Karpas-422 (cell line): ENCODE results near the gene CCDC110. TPM values are rescaled to one million over a fixed set of nuclear protein-coding genes. Genes with fewer than 3 reads are reported as not detected.

Experiments
- DNase-seq: peaks from one replicate; pipeline ENCODE4 v3.0.0-alpha.2; 2015
- H2AFZ ChIP-seq: fragments of 200-600 bp; sonication (generic); 2 replicates; pipeline ENCODE4 v1.6.1; 2014; ENCODE audit warnings: antibody characterized with exemption, low read length, mixed read lengths
- H3K27ac ChIP-seq: fragments of 200-600 bp; sonication (generic); 2 replicates; pipeline ENCODE4 v1.5.1; 2014; ENCODE audit warnings: mild to moderate bottlenecking, low read length, moderate library complexity
- H3K27me3 ChIP-seq: fragments of 200-600 bp; sonication (generic); 2 replicates; pipeline ENCODE4 v1.6.1; 2014; ENCODE audit warnings: low read length, mixed read lengths
- H3K36me3 ChIP-seq: fragments of 200-600 bp; sonication (generic); 2 replicates; pipeline ENCODE4 v1.6.1; 2014; ENCODE audit warnings: low read length, mixed read lengths; ENCODE audit not compliant: insufficient read depth
- H3K4me1 ChIP-seq: fragments of 200-600 bp; sonication (generic); 2 replicates; pipeline ENCODE4 v1.6.1; 2014; ENCODE audit warnings: mild to moderate bottlenecking, low read length, mixed read lengths
- H3K4me2 ChIP-seq: fragments of 200-600 bp; sonication (generic); 2 replicates; pipeline ENCODE4 v1.6.1; 2014; ENCODE audit warnings: low read length, low read depth, mild to moderate bottlenecking; ENCODE audit not compliant: poor library complexity, severe bottlenecking
- H3K4me3 ChIP-seq: fragments of 200-600 bp; sonication (generic); 2 replicates; pipeline ENCODE4 v1.5.1; 2014; ENCODE audit warnings: mild to moderate bottlenecking, antibody characterized with exemption, low read length, mixed read lengths
- H3K79me2 ChIP-seq: fragments of 200-600 bp; sonication (generic); 2 replicates; pipeline ENCODE4 v1.6.1; 2014; ENCODE audit warnings: mild to moderate bottlenecking, low read length, mixed read lengths
- H3K9ac ChIP-seq: fragments of 200-600 bp; sonication (generic); 2 replicates; pipeline ENCODE4 v1.6.0; 2014; ENCODE audit warnings: low read length
- H3K9me2 ChIP-seq: fragments of 200-600 bp; sonication (generic), shearing (Covaris generic); replicated peaks from 2 replicates; pipeline ENCODE4 v1.6.0; 2014; ENCODE audit warnings: mild to moderate bottlenecking, low read length, moderate library complexity; ENCODE audit not compliant: insufficient read depth
- H3K9me3 ChIP-seq: fragments of 300-700, 200-600 bp; sonication (generic); 2 replicates; pipeline ENCODE4 v1.6.1; 2014; ENCODE audit warnings: low read length, mixed read lengths
- H4K20me1 ChIP-seq: fragments of 200-600 bp; sonication (generic); 2 replicates; pipeline ENCODE4 v1.6.1; 2014; ENCODE audit warnings: mild to moderate bottlenecking, antibody characterized with exemption, low read length, low read depth; ENCODE audit not compliant: insufficient read depth
- total RNA-seq: library from RNA; depleted of rRNA; stranded (reverse); fragments of >200 nt; shearing (Covaris generic); gene quantifications from 2 replicates; pipeline ENCODE4 v1.2.3, GENCODE V29; 2014; ENCODE audit warnings: low replicate concordance

The CCDC110 gene
- total RNA-seq, 1 experiment from 2014 or later, result 2.2 TPM

GRCh38 chr4:185456131-185456530, 15.4 kb downstream of the CCDC110 start:
- Histone ChIP-seq H2AFZ (no peak overlapping the region), H3K27me3 (no peaks in the 10 kb centered on the region), H3K9me2 (no peaks in the 10 kb centered on the region), H3K79me2 (no peaks in the 10 kb centered on the region), H3K27ac (no peak overlapping the region), H3K9ac (no peak overlapping the region), H3K4me3 (no peak overlapping the region), H3K36me3 (no peaks in the 10 kb centered on the region), H3K9me3 (no peaks in the 10 kb centered on the region), H3K4me2 (no peak overlapping the region), H3K4me1 (no peaks in the 10 kb centered on the region), H4K20me1 (no peaks in the 10 kb centered on the region)
- DNase-seq, result no peak

GRCh38 chr4:185445209-185445608, 26.3 kb downstream of the CCDC110 start:
- Histone ChIP-seq H3K9ac (no peak overlapping the region), H3K9me3 (no peaks in the 10 kb centered on the region), H3K27me3 (no peaks in the 10 kb centered on the region), H3K79me2 (no peaks in the 10 kb centered on the region), H3K9me2 (no peaks in the 10 kb centered on the region), H3K4me1 (no peaks in the 10 kb centered on the region), H3K27ac (no peak overlapping the region), H3K36me3 (no peaks in the 10 kb centered on the region), H3K4me2 (no peak overlapping the region), H4K20me1 (no peaks in the 10 kb centered on the region), H2AFZ (no peak overlapping the region), H3K4me3 (no peak overlapping the region)
- no peak for DNase-seq

DNA sequence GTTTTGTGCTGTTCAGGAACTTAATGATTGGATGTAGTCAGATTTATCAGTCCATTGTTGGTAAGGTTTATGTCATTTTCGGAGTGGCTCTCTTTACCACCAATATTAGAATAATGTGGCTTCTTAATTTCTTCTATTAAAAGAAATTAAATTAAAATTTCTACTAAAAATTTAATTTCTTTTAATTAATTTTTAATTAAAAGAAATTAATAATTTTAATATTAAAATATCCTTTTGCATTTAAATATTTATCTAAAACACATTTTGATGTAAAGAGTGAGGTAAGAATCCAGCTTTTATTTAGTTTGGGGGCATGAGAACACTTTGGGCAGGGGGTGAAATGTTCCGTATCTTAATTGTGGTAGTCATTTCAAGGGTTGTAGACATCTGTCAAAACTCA, 30.1 kb downstream of the CCDC110 start:
- no peaks in the 10 kb centered on the region for H3K79me2 ChIP-seq
- no peak for DNase-seq
- no peak overlapping the region for H2AFZ ChIP-seq
- no peaks in the 10 kb centered on the region for H3K9me2 ChIP-seq
- H3K9me3 ChIP-seq, result no peaks in the 10 kb centered on the region
- no peak overlapping the region for H3K4me3 ChIP-seq
- no peak overlapping the region for H3K27ac ChIP-seq
- H3K9ac ChIP-seq, result no peak overlapping the region
- H3K4me1 ChIP-seq, result no peaks in the 10 kb centered on the region
- H3K4me2 ChIP-seq, result no peak overlapping the region
- H3K27me3 ChIP-seq, result no peaks in the 10 kb centered on the region
- H4K20me1 ChIP-seq, result no peaks in the 10 kb centered on the region
- no peaks in the 10 kb centered on the region for H3K36me3 ChIP-seq

DNA sequence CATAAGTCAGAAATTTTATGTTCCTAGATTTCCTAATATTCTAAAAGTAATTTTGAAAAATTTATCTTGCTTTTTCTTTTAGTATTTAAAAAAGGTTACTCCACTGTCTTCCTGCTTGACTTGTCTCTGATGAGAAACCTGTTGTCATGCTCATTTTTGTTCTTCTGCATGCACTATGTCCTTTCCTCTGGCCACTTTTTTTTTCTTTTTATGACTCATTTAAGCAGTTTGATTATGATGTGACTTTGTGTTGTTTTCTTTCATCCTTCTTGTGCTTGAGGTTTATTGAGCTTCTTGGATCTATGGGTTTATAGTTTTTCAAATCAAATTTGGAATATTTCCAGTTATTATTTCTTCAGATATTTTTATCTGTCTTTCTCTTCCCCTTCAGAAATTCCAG, 33.7 kb downstream of the CCDC110 start:
- no peak overlapping the region for H3K27ac ChIP-seq
- no peak overlapping the region for H3K9ac ChIP-seq
- no peaks in the 10 kb centered on the region for H3K4me1 ChIP-seq
- H2AFZ ChIP-seq, result no peak overlapping the region
- H3K4me3 ChIP-seq, result no peak overlapping the region
- H3K27me3 ChIP-seq, result no peaks in the 10 kb centered on the region
- no peaks in the 10 kb centered on the region for H4K20me1 ChIP-seq
- H3K79me2 ChIP-seq, result no peaks in the 10 kb centered on the region
- H3K36me3 ChIP-seq, result no peaks in the 10 kb centered on the region
- no peaks in the 10 kb centered on the region for H3K9me3 ChIP-seq
- DNase-seq, result no peak
- no peaks in the 10 kb centered on the region for H3K9me2 ChIP-seq
- no peak overlapping the region for H3K4me2 ChIP-seq

DNA sequence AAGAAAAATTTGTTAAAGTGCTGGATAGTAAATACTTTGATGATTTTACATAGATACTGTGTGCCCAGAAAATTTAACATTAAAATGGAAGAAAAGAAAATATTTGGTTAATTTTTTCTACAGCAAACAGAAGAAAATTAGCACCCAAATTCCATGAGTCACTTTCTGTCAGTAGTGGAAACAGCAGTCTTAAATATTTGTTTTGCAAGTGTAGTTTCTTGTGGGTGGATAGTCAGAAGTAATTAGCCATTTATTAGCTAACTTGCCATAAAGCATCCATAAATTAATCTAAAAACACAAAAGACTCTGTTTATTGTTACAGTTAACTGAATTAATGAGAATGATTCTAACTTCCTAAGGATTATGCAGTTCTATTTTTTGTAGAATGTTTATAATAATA, 36.1 kb downstream of the CCDC110 start:
- DNase-seq, result no peak
- H3K4me1 ChIP-seq, result no peaks in the 10 kb centered on the region
- no peak overlapping the region for H3K4me2 ChIP-seq
- no peaks in the 10 kb centered on the region for H4K20me1 ChIP-seq
- H3K27ac ChIP-seq, result no peak overlapping the region
- no peak overlapping the region for H3K9ac ChIP-seq
- no peaks in the 10 kb centered on the region for H3K9me3 ChIP-seq
- H3K27me3 ChIP-seq, result no peaks in the 10 kb centered on the region
- no peaks in the 10 kb centered on the region for H3K36me3 ChIP-seq
- no peak overlapping the region for H2AFZ ChIP-seq
- H3K79me2 ChIP-seq, result no peaks in the 10 kb centered on the region
- H3K4me3 ChIP-seq, result no peak overlapping the region
- H3K9me2 ChIP-seq, result no peaks in the 10 kb centered on the region

GRCh38 chr4:185429660-185430059, 41.9 kb downstream of the CCDC110 start:
- Histone ChIP-seq H3K4me1 (peaks cover 9% of the 10 kb centered on the region), H3K27ac (no peak overlapping the region), H3K27me3 (no peaks in the 10 kb centered on the region), H3K9me3 (no peaks in the 10 kb centered on the region), H3K9me2 (no peaks in the 10 kb centered on the region), H3K9ac (no peak overlapping the region), H3K79me2 (peaks cover 7% of the 10 kb centered on the region; the same call in 1 of the 2 replicates), H3K36me3 (no peaks in the 10 kb centered on the region), H3K4me3 (no peak overlapping the region), H2AFZ (no peak overlapping the region), H3K4me2 (no peak overlapping the region), H4K20me1 (no peaks in the 10 kb centered on the region)
- DNase-seq, result no peak

DNA sequence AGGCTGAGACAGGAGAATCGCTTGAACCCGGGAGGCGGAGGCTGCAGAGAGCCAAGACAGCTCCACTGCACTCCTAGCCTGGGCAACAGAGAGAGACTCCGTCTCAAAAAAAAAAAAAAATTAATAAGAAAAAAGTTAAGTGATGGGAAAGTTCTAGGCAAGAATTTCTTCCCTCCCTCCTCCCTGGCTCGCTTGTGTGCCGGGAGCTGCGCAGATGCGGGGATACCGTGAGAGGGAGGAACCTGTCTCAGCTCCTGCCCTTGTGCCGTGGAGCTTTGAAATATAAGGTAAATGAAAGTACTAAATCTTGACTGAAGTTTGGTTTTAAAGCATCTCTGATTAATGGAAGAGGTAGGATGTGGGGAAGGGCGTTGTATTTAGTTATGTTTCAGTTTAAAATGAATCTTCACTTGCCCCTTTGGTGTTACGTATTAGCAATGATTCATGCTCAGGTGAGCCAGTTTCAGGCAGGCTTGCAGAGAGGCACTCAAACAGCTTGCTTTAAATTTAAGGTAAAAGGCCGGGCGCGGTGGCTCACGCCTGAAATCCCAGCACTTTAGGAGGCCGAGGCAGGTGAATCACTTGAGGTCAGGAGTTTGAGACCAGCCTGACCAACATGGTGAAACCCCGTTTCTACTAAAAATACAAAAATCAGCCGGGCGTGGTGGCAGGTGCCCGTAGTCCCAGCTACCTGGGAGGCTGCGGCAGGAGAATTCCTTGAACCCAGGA, 44.4 kb downstream of the CCDC110 start:
- no peak overlapping the region for H2AFZ ChIP-seq
- H3K9me2 ChIP-seq, result no peaks in the 10 kb centered on the region
- H4K20me1 ChIP-seq, result no peaks in the 10 kb centered on the region
- no peak overlapping the region for H3K4me3 ChIP-seq
- no peaks in the 10 kb centered on the region for H3K27me3 ChIP-seq
- peaks cover 10% of the 10 kb centered on the region; the same call in 1 of the 2 replicates for H3K79me2 ChIP-seq
- no peaks in the 10 kb centered on the region for H3K36me3 ChIP-seq
- H3K4me1 ChIP-seq, result peaks cover 11% of the 10 kb centered on the region
- H3K9me3 ChIP-seq, result no peaks in the 10 kb centered on the region
- no peak overlapping the region for H3K27ac ChIP-seq
- no peak for DNase-seq
- H3K9ac ChIP-seq, result no peak overlapping the region
- H3K4me2 ChIP-seq, result no peak overlapping the region

DNA sequence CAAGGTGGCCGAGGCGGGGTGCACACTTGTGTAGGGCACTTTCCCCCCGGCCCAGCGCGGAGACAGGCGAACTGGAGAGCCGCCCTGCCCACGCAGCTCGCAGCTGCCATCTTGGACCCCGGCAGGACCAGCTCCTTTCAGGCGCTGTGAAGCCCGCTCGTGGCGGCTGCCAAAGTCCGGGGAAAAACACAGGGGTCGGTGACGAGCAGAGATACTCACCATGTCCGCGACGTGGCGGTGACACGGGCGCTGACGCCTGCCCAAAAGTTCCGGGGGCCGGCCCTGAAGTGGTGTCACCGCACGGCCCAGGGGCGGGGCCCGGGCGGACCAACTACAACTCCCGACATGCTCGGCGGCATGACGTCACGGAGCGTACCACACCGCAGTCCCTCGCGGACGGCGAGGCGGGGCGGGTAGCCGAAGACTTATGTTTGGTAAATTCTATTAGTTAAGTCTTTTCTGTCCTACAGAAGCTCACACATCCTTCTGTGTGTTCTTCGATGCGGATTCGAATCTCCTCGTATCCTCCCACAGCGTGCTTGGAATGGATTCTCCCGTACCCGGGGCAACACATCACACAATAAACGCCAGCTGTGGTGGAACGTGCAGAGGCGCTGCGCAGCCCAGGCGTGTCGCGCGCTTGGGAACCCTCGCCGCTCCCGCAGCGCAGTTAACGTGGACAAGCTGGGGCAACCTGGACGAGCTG, 45.7 kb downstream of the CCDC110 start, which contains the start of gene UFSP2:
UFSP2 (minus strand) TSS at position 318 of the 706 bp plus-strand sequence; CDS start at position 222, 96 bp downstream.
- Histone ChIP-seq H3K9ac (peak within 1 kb of the TSS; percentile 75), H3K4me2 (peak within 1 kb of the TSS; percentile 79), H3K27ac (0 out of 2 replicates have a peak within 1 kb of the TSS, but pooled peaks have one; percentile 51), H3K79me2 (peaks cover 10% of the 10 kb centered on the region; the same call in 1 of the 2 replicates), H3K4me1 (peaks cover 11% of the 10 kb centered on the region), H3K4me3 (peak within 1 kb of the TSS; percentile 84), H3K9me2 (no peaks in the 10 kb centered on the region), H3K9me3 (no peaks in the 10 kb centered on the region), H3K36me3 (no peaks in the 10 kb centered on the region), H3K27me3 (no peaks in the 10 kb centered on the region), H2AFZ (peak within 1 kb of the TSS; percentile 94), H4K20me1 (no peaks in the 10 kb centered on the region)
- DNase-seq, result peak; percentile 90
